ENCODE data around the gene TMED8.
"Not testable (repeated sequence)": the region's sequence is repeated elsewhere in the genome, so short reads cannot be mapped to it uniquely, and the experiment has no call there.

Gene TMED8

DNA sequence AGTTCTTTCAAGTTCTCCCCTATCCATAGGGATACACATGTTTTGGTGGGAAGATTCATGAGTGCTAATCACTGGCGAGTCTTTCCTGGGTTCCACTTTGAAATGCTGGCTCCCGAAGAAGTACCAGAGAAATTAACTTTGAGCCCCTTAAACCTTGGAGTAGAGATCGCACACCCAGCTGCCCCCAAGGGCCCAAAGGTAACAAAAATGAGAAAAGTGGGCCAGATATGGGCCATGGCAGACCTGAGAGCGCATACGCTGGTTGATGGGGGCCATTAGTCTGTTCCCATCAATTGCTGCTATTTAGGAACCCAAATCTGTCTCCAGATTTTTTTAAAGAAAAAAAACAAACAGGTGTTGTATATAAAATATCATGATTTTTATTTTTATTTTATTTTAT is 53.9 kb downstream of the TMED8 start:
- DNase-seq (ENCODE audit: low read depth in 1 of 2, low spot score in 1 of 2), result no peak

DNA sequence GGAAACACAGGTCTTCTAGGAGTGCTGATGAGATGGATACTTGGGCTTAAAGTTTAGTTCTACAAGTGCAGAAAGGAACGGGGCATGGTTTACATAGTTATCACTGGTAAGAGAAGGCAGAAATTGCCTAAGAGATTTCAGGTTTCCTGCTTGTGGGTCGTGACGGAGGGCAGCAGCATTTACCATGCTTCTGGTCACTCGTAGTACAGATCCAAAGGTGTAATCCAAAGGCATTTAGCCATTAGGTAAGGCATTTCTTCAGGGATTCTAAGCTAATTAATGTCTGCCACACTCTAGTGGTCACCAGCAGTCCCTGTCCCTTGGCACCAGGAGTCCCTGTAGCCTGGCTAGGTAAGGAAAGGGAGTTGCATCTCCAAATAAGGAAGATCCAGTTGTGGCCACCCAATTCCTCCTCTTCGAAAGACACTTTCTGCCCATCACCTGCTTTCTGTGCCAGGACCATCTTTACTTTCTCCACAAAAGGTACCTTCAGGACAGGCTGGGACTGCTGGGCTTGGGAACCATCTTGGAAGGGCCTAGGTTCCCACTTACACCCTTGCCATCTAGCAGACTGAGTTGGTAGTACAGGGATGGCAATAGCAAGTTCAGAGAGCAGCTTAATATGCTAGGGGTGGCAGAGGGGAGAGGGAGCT is 54.5 kb downstream of the TMED8 start:
- no peak for DNase-seq (ENCODE audit: low read depth in 1 of 2, low spot score in 1 of 2)

DNA sequence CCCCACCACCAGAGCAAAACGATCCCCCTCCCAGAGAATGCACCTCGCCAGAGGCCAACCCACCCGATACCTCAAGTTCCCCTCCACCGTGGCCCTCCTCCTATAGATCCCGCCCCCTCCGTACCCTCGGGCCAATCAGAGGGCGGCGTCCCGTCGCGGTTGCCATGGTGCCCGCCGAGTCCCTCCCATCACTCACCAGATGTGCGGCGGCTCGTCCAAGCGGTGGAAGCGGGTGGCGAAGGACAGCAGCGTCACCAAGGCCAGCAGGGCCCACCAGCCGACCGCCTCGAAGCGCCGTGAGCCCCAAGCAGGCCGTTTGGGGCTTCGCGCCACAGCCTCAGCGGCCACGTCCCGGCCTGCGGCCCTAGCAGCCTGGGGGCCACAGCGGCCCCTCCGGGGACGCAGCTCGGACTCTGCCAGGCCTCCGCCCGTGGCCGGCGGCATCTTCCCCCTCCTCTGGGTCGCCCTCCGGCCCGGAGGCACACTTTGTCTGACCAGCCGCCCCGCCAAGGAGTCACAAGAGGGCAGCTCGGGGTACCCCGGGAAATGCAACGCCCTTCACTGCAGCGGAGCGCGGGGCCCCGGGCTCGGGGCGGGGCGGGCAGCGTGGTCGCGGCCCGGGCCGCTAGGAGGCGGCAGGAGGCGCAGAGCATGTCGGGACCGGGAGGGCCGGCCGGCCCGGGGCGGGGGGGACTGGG is 56.5 kb downstream of the TMED8 start, which contains the start of gene POMT2:
TSS of gene POMT2 (minus strand) at position 646 of the 698 bp plus-strand sequence. CDS start at position 444, 202 bp downstream.
- peak; percentile 85 to 89 for DNase-seq (ENCODE audit: low read depth in 1 of 2, low spot score in 1 of 2)

DNA sequence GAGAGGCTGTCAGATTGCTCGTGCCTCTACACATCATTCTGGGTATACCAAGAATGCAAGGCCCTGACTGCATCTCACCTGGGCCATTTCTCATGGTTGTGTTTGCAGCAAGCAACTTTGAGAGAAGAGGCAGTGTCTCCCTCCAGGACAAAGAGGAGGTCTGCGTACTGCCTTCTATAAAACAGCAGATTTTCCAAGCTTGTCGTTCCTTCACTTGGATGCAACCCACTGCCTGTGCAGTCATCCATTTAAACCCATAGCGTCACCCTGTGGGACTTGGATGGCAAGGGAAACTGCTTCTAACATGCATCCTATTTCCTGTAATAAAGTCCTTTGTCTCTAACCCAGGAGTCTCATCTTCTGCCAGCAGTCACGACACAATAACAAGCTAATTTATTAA is 57.5 kb downstream of the TMED8 start:
- no peak for DNase-seq (ENCODE audit: low read depth in 1 of 2, low spot score in 1 of 2)

DNA sequence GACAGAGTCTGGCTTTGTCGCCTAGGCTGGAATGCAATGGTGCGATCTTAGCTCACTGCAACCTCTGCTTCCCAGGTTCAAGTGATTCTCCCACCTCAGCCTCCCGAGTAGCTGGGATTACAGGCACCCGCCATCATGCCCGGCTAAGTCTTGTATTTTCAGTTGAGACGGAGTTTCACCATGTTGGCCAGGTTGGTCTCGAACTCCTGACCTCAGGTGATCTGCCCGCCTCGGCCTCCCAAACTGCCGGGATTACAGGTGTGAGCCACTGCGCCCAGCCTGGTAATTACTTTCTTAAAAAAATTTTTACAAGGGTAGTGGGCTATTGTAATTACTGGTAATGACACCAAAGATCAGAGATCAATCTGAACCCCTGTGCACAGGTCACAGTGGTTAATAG is 58.1 kb downstream of the TMED8 start:
- not testable (repeated sequence) for DNase-seq (ENCODE audit: low read depth in 1 of 2, low spot score in 1 of 2)

DNA sequence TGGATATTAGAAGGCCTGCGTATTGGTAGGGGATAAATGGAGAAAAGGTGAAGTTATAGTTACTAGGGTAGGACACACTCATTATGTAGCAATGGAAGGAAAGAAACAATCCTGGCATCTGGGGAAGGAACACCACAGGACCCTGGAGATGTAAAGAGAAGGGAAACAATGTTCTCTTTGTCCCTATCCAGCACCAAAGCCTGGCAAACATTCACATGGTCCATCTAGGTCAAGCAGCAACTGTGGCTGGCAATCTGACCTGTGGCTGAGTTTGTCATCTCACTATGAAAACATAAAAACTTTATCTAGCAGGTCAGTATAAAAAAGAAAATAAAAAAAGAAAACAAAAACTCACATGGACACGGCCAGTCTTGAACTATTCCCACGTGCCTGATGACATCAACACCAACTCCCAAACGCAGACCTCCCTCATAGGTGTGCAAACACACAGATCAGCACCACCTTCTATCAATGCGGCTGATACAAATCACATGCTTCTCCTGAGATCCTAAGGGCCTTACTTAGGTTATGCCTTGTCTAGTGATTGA is 58.8 kb downstream of the TMED8 start:
- DNase-seq (ENCODE audit: low read depth in 1 of 2, low spot score in 1 of 2), result no peak

DNA sequence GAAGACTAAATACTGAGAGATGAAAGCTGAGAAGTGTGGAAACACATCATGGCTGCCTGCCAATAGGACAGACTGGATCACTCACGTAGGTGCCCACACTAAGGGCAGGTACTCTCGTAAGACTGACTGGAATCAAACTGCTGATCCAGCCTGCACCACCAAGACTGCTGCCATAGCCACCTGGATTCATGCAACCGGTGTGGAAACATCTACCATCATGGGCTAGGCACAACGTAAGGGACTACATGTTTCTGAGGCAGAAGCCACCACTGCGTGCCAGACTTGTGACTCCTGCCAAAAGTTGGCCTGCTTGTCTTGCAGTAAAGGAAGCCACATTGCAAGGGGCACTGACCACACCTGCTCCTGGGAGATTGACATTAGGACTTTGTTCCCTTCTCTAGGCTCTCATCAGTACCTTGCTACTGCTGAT is 60.0 kb downstream of the TMED8 start:
- no peak for DNase-seq (ENCODE audit: low read depth in 1 of 2, low spot score in 1 of 2)

DNA sequence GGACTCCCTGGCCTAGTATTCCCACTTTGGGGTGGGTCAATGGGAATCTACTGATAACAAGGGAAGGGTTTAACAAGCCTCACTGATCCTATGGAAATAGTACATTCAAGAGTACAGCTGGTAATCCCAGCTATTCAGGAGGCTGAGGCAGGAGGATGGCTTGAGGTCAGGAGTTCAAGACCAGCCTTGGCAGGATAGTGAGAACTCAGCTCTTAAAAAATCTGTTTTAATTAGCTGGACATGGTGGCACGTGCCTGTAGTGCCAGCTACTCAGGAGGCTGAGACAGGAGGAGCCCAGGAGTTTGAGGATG is 60.7 kb downstream of the TMED8 start:
- no peak for DNase-seq (ENCODE audit: low read depth in 1 of 2, low spot score in 1 of 2)

DNA sequence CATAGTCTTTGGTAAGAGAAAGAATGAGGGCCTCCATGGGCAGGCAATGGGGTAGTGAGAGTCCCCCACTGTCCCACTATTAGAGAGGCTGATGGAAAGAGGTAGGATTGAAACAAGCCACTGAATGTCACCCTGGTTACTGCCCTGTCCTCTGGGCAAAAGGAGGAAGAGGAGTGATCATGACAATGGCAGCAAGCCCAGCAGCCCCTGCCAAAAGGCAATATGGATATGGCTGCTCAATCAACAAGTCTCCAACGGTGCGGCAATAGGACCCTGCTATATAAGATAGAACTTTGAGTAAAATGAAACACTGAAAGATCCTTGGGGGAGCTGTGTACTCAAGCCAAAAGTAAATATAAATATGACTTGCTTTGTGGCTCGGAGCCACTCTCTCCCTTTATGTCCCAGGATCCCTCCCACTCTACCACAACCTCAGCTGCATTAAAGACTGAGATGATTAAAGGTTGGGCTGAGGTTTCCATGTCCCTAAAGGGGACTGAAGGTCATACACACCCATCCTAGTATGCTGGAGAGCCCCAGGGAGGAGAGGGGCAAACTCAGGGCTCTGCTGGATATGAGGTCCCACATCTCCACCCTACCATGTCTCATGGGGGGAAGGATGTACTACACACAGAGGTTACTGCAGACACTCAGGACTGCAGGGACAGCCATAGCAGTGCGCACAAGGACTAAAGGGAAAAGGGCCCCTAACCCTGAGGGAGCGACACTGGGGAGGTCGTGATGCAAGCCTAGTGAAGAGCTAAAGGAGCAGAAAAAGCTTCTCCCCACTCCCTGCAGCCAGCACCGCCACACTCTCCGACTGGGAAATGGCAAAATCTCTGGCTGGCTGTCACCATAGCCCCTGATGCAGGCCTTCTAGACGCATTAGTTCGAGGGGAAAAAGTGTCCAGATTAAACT is 62.1 kb downstream of the TMED8 start:
- no peak for DNase-seq (ENCODE audit: low read depth in 1 of 2, low spot score in 1 of 2)

DNA sequence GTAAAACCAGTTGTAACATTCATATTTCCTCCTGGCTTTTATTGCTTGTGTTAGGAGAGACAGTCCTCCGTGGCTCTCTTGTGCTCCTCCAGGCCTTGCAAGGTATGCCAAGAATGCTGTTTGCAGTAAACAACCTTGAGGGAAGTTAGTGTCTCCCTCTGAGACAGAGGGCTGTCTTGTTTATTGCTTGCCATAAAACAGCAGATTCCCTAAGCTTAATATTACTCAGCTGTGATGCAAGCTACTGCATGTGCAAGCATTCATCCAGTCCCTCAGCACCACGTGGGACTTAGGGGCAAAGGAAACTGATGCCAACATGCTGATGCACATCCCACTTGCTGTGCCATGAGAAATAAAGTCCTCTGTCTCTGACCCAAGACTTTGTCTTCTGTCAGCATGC is 62.9 kb downstream of the TMED8 start:
- DNase-seq (ENCODE audit: low read depth in 1 of 2, low spot score in 1 of 2), result no peak

DNA sequence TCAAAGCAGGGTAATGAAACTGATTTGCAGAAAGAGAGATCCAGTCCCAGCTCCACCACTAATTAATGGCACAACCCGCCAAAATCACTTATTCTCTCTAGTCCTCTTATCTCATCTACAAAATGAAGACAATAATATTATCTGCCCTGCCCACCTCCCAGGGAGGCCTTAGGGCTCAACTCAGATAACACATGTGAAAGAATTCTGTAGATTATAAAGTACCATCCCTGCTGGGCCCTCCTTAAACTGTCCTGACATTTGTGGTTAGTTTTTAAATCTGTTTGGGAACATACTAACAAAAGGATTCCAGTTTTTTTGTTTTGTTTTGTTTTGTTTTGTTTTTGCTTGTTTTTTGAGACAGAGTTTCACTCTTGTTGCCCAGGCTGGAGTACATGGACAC is 63.5 kb downstream of the TMED8 start:
- DNase-seq (ENCODE audit: low read depth in 1 of 2, low spot score in 1 of 2), result no peak

DNA sequence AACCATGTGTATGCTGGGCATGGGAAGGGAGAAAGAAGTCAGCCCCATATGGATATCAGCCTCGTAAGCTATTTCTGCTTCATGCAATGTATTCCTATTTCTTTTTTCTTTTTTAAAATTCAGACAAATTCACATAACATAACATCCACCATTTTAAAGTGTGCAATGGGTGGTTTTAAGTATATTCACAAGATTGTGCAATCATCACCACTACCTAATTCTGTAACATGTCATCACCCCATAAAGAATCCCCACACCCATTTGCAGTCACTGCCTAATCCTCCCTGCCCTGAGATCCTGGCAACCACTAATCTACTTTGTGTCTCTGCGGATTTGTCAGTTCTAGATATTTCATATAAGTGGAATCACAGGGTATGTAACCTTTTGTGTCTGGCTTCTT is 65.7 kb downstream of the TMED8 start:
- no peak for DNase-seq (ENCODE audit: low read depth in 1 of 2, low spot score in 1 of 2)

DNA sequence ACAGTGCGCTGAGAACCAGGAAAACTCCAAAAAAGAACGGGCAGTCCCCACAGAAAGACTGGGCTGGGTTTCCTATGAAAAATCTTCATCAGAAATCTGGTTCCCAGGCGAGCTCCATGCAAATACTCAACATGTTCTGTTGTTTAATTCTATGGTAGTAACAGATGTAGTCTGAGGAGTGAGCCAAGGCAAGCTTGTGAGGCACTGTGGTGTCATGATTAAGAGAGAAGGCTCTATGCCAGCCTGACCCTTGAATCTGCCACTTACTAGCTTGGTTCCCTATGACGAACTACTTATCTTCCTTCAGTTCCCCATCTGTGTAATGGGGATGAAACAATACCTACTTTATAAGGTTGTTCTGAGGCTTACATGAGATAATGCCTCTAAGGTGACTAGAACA is 66.9 kb downstream of the TMED8 start:
- no peak for DNase-seq (ENCODE audit: low read depth in 1 of 2, low spot score in 1 of 2)

DNA sequence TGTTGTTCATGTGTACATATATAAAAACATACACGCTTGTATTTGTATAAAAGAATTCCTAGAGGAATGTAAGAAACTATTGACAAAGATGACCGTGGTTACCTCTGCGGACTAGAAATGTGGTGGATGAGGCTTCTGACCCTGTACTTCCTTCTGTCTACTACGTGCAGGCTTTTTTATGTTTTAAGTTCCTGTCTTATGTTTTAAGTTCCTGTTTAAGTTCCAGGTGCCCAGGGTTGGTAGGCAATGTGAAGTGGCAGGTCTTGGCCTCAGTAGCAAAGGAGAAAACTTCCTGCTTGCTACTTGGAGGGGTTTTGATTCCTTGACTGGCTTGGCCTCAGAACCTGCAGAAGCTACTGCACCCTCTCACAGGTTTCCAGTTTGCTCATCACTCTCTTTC is 67.8 kb downstream of the TMED8 start:
- no peak for DNase-seq (ENCODE audit: low read depth in 1 of 2, low spot score in 1 of 2)

DNA sequence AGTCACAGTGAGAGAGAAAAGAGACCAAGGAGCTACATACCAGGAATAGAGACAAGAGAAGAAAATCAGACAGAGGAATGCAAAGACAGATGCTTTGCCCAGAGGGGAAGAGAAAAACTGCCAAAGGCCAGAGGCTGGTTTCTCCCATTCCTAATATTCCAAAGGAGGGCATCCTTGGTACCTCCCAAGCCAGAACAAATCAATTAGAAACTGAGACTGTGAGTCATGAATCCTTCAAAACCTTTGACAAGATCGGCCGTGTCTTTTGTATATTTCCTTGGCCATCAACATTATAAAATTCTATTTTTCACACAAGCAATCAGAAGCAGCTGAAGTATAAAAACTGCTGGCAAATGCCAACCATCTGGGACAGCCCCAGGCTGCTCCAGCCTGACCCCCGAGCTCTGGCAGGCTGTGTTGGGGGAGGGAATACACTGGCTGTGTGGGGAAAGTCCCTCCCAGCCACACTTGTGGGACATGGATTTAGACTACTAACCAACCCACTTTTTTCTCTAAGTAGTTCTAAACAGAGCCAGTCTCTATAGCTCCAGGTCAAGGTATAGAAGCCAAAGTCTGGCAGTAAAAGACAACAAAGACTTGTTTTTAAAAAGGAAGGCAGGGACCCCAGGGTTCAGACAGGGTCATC is 69.9 kb downstream of the TMED8 start:
- no peak for DNase-seq (ENCODE audit: low read depth in 1 of 2, low spot score in 1 of 2)

DNA sequence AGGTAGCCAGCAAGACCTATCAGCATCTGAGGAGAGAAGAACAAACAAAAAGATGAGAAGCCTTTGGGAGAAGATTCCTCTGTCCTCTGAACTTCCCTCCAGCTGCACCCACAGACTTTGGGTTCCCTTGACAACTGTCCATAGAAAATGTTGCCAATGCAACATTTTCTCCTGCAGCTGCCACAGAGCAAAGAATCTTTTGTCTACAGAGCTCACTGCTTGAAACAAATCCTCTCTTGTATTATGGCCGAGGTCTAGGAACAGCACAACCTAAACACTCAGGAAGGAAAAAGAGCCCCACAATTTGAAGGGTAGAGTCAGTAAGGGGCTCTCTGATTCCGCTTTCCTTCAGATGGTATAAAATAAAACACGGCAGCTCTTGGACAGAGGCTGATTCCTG is 70.5 kb downstream of the TMED8 start:
- DNase-seq (ENCODE audit: low read depth in 1 of 2, low spot score in 1 of 2), result no peak

DNA sequence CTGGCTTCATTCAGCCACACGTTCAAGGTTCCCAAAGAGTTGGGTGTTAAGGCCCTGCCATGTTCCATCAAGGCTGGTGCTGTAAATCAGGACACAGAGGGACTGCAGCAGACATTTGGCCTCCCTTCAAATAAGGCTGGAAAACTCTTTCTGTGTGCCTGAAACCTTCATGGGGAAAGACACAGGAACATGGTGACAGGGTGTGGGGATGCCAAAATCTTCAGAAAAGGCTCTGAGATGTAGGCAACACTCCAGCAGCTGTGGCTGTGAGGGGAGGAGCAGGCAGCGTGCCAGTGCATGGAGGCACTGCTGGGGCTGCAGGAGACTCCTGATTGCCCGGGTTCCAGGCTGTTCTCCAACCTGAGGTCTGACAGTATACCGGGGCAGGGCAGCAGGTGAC is 71.2 kb downstream of the TMED8 start:
- no peak for DNase-seq (ENCODE audit: low read depth in 1 of 2, low spot score in 1 of 2)

DNA sequence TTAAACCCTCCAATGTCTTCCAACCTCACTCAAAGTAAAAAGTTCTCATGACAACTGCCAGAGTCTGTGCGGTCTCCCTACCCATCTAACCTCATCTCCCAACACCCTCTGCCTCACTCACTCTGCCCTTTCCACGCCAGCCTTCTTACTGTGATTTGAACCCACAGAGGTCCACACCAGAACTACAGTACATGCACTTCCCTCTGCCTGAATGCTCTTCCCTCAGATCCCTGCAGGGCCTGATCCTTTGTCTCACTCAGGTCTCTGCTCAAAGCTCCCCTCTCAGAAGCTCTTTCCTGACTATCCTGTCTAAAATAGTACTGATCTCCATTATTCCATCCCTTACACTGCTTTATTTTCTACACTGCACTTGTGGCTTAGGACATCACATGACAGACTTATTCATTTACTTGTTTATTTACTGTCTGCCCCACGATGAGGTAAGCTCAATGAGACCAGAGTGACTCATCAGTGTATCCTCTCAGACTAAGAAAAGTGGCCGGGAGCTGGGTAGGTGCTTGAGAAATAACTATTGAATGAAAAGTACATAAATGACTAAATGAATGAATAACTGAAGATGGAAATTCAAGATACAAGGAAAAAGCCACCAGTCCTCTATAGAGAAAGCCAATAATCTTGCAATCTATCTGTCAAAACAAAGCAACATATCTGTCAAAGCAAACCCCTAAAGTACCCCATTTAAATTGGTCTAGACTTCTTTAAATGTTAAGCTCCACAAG is 73.3 kb downstream of the TMED8 start:
- peak in 1 of 2 donors; percentile 18 for DNase-seq (ENCODE audit: low read depth in 1 of 2, low spot score in 1 of 2)

DNA sequence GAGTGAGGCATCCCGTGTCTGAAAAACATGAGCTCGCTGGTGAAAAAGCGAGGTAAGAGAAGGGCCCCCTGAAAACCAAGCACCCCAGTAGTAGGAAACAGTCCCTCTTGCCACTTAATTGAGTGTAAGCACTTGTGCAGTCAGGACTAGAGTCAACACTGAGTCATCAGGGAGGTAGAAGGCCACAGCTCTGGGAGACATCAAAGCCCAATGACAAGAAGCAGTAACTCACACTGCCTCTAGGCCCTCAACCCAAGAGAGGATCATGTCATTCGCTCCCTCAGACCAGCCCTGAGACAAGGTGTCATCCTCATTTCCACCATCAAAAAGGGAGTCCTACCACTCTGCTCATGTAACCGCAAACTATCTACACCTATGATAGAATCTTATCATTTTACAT is 74.0 kb downstream of the TMED8 start:
- DNase-seq (ENCODE audit: low read depth in 1 of 2, low spot score in 1 of 2), result peak in 1 of 2 donors; percentile 30

DNA sequence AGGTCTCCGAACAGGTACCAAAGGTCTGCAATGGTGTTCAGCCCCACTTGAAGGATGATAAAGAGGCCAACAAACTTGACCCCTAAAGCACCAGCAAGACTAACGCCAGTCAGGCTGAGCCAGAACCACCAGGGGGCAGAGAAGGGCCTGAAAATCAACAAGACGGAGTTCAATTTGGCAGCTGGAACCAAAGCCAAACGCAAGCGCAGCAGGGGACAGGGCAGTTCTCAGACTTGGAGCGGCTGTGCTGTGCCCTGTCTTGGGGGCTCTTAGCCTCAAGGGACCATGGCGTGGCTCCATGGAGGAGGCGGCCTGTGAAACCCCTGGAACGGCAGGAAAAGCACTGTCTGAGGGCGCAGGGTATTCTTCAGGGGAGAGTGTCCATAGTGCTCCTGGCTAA is 75.8 kb downstream of the TMED8 start:
- peak in 1 of 2 donors; percentile 32 for DNase-seq (ENCODE audit: low read depth in 1 of 2, low spot score in 1 of 2)

DNA sequence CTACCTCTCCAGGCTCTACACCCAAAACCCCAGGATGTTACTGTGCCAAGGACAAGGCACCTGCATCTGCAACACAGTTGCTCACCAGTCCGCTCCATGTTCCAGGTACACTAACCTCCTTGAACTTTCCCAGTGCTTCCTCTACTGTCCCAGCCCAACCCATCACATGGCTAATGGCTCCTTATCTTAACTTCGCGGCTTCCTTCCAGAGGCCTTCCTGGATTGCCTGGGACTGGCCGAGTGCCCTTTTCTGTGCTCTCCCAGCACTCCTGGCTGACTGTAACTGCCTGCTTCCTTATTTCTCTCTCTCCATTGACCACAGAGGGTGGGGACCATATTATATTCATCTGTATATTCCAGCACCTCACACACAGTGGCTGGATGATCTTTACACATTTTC is 77.1 kb downstream of the TMED8 start:
- no peak for DNase-seq (ENCODE audit: low read depth in 1 of 2, low spot score in 1 of 2)

All from activated CD4-positive, alpha-beta T cell treated with anti-CD3 and anti-CD28 coated beads, Interleukin-2, amount 50 U/mL, for 24 hours (primary cell).